Stimulated activated CD8-positive, alpha-beta memory T cell treated with anti-CD3 and anti-CD28 coated beads, Interleukin-15, amount 100 ng/mL, for 4 hours (primary cell): Measurements from ENCODE around the gene TNFRSF6B.

Experiments used
- DNase-seq, 2 donors: peaks; one replicate each; pipeline ENCODE4 v3.0.0-alpha.2; 2020; ENCODE audit warnings: low read depth in 2 of 2

The TNFRSF6B gene

GRCh38 chr20:63737945-63738686 is 41.7 kb downstream of the TNFRSF6B start:
- DNase-seq = no peak

GRCh38 chr20:63738687-63739129 is 42.3 kb downstream of the TNFRSF6B start:
- no peak for DNase-seq

- DNase-seq = no peak
These were observed 42.9 kb downstream of the TNFRSF6B start, which contains the start of gene SLC2A4RG for GRCh38 chr20:63739130-63740069. Gene SLC2A4RG, plus strand, starts transcription at chr20:63739776. Its CDS starts 137 bp downstream, at chr20:63739913.

GRCh38 chr20:63740070-63740626 is 43.7 kb downstream of the TNFRSF6B start:
- DNase-seq = no peak

- no peak for DNase-seq
These were observed 44.3 kb downstream of the TNFRSF6B start for GRCh38 chr20:63740627-63741353.

- DNase-seq = no peak
These were observed 44.9 kb downstream of the TNFRSF6B start for GRCh38 chr20:63741354-63741675.

GRCh38 chr20:63741676-63742380 is 45.4 kb downstream of the TNFRSF6B start:
- no peak for DNase-seq

- no peak for DNase-seq
These were observed 46.1 kb downstream of the TNFRSF6B start for GRCh38 chr20:63742381-63743024.

- DNase-seq = no peak
These were observed 46.9 kb downstream of the TNFRSF6B start for GRCh38 chr20:63743210-63743970.

- DNase-seq = no peak
These were observed 47.7 kb downstream of the TNFRSF6B start for GRCh38 chr20:63744158-63744557.

- DNase-seq = no peak
These were observed 48.3 kb downstream of the TNFRSF6B start for GRCh38 chr20:63744574-63745423.

- DNase-seq = no peak
These were observed 49.0 kb downstream of the TNFRSF6B start for GRCh38 chr20:63745424-63745805.

- no peak for DNase-seq
These were observed 49.7 kb downstream of the TNFRSF6B start for GRCh38 chr20:63745961-63746731.

- no peak for DNase-seq
These were observed 50.4 kb downstream of the TNFRSF6B start for GRCh38 chr20:63746751-63747315.

- no peak for DNase-seq
These were observed 51.2 kb downstream of the TNFRSF6B start for GRCh38 chr20:63747622-63748069.
